Neural cell (in vitro differentiated cells): ENCODE measurements around the gene PPP1CB. TPM values are rescaled to one million over a fixed set of nuclear protein-coding genes. Genes with fewer than 3 reads are reported as not detected.

Experiments used
- H2AFZ ChIP-seq: fragments of 200-600, 300-800 bp; sonication (generic), shearing (Covaris generic); 2 replicates; pipeline ENCODE4 v1.6.0; 2014; ENCODE audit warnings: low read depth, mild to moderate bottlenecking, antibody characterized with exemption, low read length, moderate library complexity
- H3F3A ChIP-seq: fragments of 200-600 bp; shearing (Covaris generic); 2 replicates; pipeline ENCODE4 v1.6.1; 2016; ENCODE audit warnings: mild to moderate bottlenecking, moderate library complexity, mixed read lengths, antibody characterized with exemption, low read length; ENCODE audit not compliant: insufficient read depth, poor library complexity, severe bottlenecking
- H3K27ac ChIP-seq: fragments of 200-600, 300-800 bp; sonication (generic), shearing (Covaris generic); 2 replicates; pipeline ENCODE4 v1.5.1; 2014; ENCODE audit warnings: mild to moderate bottlenecking, low read length, moderate library complexity
- H3K27me3 ChIP-seq: fragments of 300-800, 200-600 bp; sonication (generic), shearing (Covaris generic); 2 replicates; pipeline ENCODE4 v1.6.0; 2014; ENCODE audit warnings: mild to moderate bottlenecking, low read depth, low read length, moderate library complexity; ENCODE audit not compliant: insufficient read depth
- H3K36me3 ChIP-seq: fragments of 300-800, 200-600 bp; sonication (generic), shearing (Covaris generic); 2 replicates; pipeline ENCODE4 v1.5.1; 2014; ENCODE audit warnings: mild to moderate bottlenecking, antibody characterized with exemption, low read length, moderate library complexity; ENCODE audit not compliant: insufficient read depth
- H3K4me2 ChIP-seq: fragments of 300-800, 200-600 bp; sonication (generic), shearing (Covaris generic); 2 replicates; pipeline ENCODE4 v1.6.0; 2014; ENCODE audit warnings: mild to moderate bottlenecking, low read length
- H3K4me3 ChIP-seq: fragments of 300-800, 200-600 bp; sonication (generic), shearing (Covaris generic); 2 replicates; pipeline ENCODE4 v1.5.1; 2014; ENCODE audit warnings: mild to moderate bottlenecking, low read length, moderate library complexity
- H3K79me2 ChIP-seq: fragments of 200-600 bp; shearing (Covaris generic); replicated peaks from 2 replicates; pipeline ENCODE4 v1.6.0; 2014; ENCODE audit warnings: mild to moderate bottlenecking, low read length, moderate library complexity; ENCODE audit not compliant: insufficient read depth
- H3K9ac ChIP-seq: fragments of 300-800, 200-600 bp; sonication (generic), shearing (Covaris generic); 2 replicates; pipeline ENCODE4 v1.6.1; 2016; ENCODE audit warnings: mild to moderate bottlenecking, low read length, mixed read lengths
- H3K9me2 ChIP-seq: fragments of 200-600 bp; shearing (Covaris generic); 2 replicates; pipeline ENCODE4 v1.6.1; 2016; ENCODE audit warnings: mild to moderate bottlenecking, low read length, mixed read lengths; ENCODE audit not compliant: insufficient read depth
- H3K9me3 ChIP-seq: fragments of 200-600, 300-800 bp; sonication (generic), shearing (Covaris generic); 2 replicates; pipeline ENCODE4 v1.6.1; 2016; ENCODE audit warnings: mild to moderate bottlenecking, mixed run types, low read length, moderate library complexity, mixed read lengths
- H4K20me1 ChIP-seq: fragments of 200-600 bp; shearing (Covaris generic); 2 replicates; pipeline ENCODE4 v1.6.1; 2016; ENCODE audit warnings: mild to moderate bottlenecking, mixed run types; ENCODE audit not compliant: insufficient read depth
- EP300 ChIP-seq: fragments of 450-650 bp; conservative IDR thresholded peaks from 2 replicates; pipeline ENCODE4 v1.6.1; 2014; ENCODE audit warnings: antibody characterized with exemption, mild to moderate bottlenecking, moderate library complexity; ENCODE audit not compliant: poor library complexity, severe bottlenecking
- EZH2 ChIP-seq: fragments of 200-600, 300-800 bp; shearing (Covaris generic), sonication (generic); IDR thresholded peaks from 2 replicates; pipeline ENCODE4 v1.6.1; 2014; ENCODE audit warnings: antibody characterized with exemption, low read length, borderline replicate concordance, mild to moderate bottlenecking; ENCODE audit not compliant: insufficient read depth, poor library complexity, severe bottlenecking
- MXI1 ChIP-seq: fragments of 450-650 bp; conservative IDR thresholded peaks from 2 replicates; pipeline ENCODE4 v1.6.1; 2014; ENCODE audit warnings: antibody characterized with exemption, mild to moderate bottlenecking; ENCODE audit not compliant: poor library complexity, severe bottlenecking
- POLR2AphosphoS5 ChIP-seq: IDR thresholded peaks from 2 replicates; pipeline ENCODE4 v1.6.1; 2012
- RAD21 ChIP-seq: fragments of 450-650 bp; conservative IDR thresholded peaks from 2 replicates; pipeline ENCODE4 v1.6.1; 2014; ENCODE audit warnings: antibody characterized with exemption, mild to moderate bottlenecking, moderate library complexity
- SMC3 ChIP-seq: fragments of 450-650 bp; conservative IDR thresholded peaks from 2 replicates; pipeline ENCODE4 v1.6.1; 2014; ENCODE audit warnings: antibody characterized with exemption, mild to moderate bottlenecking, moderate library complexity; ENCODE audit not compliant: poor library complexity
- TAF1 ChIP-seq: IDR thresholded peaks from 2 replicates; pipeline ENCODE4 v1.6.1; 2012; ENCODE audit warnings: low read depth
- polyA plus RNA-seq: library from polyadenylated mRNA; depleted of rRNA; stranded (reverse); fragments of >200 nt; gene quantifications from 2 replicates; pipeline ENCODE4 v1.2.3, GENCODE V29; 2014
- TF ChIP-seq, protein P1 (sequence below): fragments of 450-650 bp; IDR thresholded peaks from 2 replicates; pipeline ENCODE4 v1.5.1; 2014; ENCODE audit warnings: antibody characterized with exemption, mild to moderate bottlenecking, moderate library complexity; ENCODE audit not compliant: poor library complexity, severe bottlenecking
- TF ChIP-seq, protein P2 (sequence below): IDR thresholded peaks from 2 replicates; pipeline ENCODE4 v1.6.1; 2012; ENCODE audit warnings: borderline replicate concordance

PPP1CB gene
- polyA plus RNA-seq, 1 donor from 2014 or later, result 239 TPM

DNA sequence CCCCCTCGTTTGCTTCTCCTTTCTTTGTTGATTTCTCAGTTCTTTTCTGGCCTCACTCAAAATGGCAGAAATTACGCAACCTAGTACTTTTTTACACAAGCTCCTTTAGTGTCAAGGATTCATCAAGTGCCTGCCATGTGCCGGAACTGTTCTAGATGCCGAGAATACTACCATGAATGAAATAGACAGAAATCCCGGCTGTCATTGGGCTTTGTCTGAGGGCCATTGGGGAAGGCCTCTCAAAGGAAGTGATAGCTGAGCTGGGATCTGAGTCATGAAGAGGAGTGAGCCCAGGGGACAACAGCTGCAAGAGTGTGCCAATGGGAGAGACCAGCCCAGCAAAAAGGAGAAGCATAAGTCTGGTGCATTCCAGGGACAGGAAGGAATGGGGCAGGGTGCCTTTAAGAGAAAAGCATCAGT lies 34.3 kb upstream of the PPP1CB start (continued):
- TF ChIP-seq, protein P1, sequence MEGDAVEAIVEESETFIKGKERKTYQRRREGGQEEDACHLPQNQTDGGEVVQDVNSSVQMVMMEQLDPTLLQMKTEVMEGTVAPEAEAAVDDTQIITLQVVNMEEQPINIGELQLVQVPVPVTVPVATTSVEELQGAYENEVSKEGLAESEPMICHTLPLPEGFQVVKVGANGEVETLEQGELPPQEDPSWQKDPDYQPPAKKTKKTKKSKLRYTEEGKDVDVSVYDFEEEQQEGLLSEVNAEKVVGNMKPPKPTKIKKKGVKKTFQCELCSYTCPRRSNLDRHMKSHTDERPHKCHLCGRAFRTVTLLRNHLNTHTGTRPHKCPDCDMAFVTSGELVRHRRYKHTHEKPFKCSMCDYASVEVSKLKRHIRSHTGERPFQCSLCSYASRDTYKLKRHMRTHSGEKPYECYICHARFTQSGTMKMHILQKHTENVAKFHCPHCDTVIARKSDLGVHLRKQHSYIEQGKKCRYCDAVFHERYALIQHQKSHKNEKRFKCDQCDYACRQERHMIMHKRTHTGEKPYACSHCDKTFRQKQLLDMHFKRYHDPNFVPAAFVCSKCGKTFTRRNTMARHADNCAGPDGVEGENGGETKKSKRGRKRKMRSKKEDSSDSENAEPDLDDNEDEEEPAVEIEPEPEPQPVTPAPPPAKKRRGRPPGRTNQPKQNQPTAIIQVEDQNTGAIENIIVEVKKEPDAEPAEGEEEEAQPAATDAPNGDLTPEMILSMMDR, result no peak

DNA sequence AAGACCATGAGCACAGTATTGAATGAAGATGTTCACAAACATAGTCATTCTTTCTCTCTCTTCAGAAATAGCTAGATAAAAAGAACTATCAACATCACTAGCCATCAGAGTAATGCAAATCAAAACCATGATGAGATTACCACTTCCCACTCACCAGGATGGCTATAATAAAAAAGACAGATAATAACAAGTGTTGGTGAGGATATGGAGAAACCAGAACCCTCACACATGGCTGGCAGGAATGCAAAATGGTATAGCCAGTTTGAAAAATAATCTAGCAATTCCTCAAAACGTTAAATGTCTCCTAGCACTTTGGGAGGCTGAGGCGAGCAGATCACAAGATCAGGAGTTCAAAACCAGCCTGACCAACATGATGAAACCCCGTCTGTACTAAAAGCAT lies 31.3 kb upstream of the PPP1CB start:
- Histone ChIP-seq H4K20me1 (no peaks in the 10 kb centered on the region), H3K36me3 (no peaks in the 10 kb centered on the region), H3K4me2 (no peak overlapping the region), H3K79me2 (no peaks in the 10 kb centered on the region), H2AFZ (no peak overlapping the region), H3K9me3 (no peaks in the 10 kb centered on the region), H3K27ac (no peak overlapping the region), H3F3A (no peaks in the 10 kb centered on the region), H3K9ac (no peak overlapping the region), H3K9me2 (no peaks in the 10 kb centered on the region), H3K27me3 (no peaks in the 10 kb centered on the region), H3K4me3 (no peak overlapping the region)
- TF ChIP-seq MXI1 (no peak), SMC3 (no peak), POLR2AphosphoS5 (no peak), EZH2 (no peak), RAD21 (no peak), TAF1 (no peak), EP300 (no peak)
- TF ChIP-seq, protein P1, result no peak
- TF ChIP-seq, protein P2, sequence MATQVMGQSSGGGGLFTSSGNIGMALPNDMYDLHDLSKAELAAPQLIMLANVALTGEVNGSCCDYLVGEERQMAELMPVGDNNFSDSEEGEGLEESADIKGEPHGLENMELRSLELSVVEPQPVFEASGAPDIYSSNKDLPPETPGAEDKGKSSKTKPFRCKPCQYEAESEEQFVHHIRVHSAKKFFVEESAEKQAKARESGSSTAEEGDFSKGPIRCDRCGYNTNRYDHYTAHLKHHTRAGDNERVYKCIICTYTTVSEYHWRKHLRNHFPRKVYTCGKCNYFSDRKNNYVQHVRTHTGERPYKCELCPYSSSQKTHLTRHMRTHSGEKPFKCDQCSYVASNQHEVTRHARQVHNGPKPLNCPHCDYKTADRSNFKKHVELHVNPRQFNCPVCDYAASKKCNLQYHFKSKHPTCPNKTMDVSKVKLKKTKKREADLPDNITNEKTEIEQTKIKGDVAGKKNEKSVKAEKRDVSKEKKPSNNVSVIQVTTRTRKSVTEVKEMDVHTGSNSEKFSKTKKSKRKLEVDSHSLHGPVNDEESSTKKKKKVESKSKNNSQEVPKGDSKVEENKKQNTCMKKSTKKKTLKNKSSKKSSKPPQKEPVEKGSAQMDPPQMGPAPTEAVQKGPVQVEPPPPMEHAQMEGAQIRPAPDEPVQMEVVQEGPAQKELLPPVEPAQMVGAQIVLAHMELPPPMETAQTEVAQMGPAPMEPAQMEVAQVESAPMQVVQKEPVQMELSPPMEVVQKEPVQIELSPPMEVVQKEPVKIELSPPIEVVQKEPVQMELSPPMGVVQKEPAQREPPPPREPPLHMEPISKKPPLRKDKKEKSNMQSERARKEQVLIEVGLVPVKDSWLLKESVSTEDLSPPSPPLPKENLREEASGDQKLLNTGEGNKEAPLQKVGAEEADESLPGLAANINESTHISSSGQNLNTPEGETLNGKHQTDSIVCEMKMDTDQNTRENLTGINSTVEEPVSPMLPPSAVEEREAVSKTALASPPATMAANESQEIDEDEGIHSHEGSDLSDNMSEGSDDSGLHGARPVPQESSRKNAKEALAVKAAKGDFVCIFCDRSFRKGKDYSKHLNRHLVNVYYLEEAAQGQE, result no peak
